Raji (cell line): ENCODE measurements around the gene THSD7A.

Source experiments
- POLR2A ChIP-seq: IDR thresholded peaks from 2 replicates; pipeline ENCODE4 v1.6.1; 2011; ENCODE audit warnings: low read depth, low read length, control low read depth; ENCODE audit not compliant: insufficient read depth

Gene THSD7A

DNA sequence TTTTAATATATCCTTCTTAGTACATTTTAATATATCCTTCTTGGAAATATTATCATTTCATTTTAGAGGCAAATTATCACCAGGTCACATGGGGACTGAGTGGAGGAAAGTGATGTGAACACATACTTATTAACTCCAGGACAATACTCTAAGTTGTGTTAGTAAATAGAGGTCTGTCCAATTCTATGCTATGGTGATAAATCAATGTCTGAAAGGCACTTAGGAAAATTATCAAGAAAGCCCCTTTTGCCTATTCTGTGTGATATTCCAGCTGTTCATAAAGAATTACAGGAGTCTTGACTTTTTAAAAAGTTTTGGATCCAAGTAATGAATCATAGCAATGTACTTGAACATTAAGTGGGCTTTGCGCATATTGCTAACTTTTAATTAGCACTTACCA lies 88.5 kb downstream of the THSD7A start:
- TF ChIP-seq POLR2A, result no peak

DNA sequence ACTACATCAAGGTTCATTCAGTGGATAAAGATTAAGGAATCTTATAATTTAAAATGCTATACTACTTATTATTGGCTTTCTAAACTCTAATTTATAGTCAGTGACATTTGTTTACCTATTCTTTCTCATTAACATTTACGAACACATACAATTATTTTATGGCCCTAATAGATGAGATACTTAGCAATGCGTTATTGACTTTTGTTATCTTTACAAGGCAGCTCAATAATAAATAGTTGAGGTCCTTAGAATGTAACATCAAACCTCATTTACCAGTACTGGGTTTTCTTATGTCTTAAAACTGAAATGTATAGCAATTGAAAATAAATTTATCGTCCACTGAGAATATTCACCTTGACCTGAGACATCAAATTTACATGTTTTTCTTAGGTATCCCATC lies 89.0 kb downstream of the THSD7A start:
- TF ChIP-seq POLR2A, result no peak

DNA sequence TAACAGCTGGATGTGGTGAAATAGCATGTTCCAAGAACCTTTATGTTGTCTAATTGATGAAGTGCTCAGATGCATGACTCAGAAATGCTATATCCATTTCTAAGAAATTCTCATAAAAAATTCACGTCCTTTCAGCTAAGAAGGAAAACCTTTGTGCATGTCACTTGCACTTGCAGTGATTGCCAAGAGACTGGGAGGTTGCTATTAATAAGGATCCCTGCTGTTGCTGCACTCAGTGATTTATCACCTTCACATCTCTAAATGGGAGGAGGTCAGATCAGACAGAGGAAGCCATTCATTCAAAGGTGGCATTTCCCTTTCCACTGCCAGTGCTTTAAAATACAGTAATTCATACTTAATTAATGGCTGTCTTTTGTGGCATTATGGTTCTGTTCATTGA lies 89.5 kb downstream of the THSD7A start:
- TF ChIP-seq POLR2A, result no peak

DNA sequence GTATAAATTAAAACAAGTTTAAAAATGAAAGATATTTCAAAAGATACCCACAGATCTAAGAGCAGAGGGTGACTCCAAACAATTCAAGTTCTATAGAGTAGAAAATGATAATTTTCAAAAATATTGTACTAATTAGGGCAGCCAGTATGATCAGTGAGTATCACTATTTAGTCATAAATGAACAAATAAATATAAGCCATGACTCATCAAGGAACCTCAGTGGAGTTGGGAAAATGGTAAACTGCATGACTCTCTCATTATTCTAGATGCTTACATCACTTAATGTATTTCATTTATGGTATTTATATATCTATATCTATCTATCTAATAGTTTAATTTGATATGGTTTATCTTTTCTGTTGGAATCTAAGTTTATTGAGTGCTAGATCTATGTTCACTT lies 94.3 kb downstream of the THSD7A start:
- TF ChIP-seq POLR2A, result no peak

DNA sequence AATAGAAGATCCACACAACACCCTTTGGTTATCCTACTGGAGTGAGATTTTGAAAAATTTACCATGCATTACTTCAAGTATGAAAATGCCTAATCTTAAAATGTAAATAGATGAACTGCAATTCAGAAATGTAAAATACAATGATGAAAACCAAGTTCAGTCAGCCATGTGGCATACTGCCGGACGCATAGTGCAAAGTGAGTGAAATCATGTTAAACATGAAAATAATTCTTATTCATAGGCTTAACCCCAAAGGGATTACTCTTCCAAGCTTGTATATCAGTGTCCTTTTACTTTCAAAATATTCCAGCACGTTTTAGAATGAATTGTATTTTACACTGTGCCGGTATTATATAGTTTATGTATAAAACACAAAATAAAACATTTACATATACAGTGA lies 99.8 kb downstream of the THSD7A start:
- no peak for TF ChIP-seq POLR2A

DNA sequence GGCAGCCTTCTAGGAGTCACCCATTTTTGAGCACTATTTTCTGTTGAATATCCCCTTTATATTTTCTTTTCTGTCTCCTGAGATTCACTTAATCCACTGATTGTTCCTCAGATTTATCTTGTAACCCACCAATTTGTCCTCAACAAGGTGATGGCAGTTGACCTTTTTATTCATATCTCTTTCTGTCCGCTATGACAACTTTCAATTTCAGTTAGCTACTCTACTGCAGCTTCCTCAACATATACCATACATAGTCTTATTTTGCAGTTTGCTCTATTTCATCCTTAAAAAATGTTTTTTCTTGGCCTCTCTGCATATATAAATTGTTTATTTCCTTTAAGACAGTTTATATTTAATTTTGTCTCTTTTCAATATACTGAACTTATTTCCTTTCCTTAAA lies 101.3 kb downstream of the THSD7A start:
- no peak for TF ChIP-seq POLR2A

DNA sequence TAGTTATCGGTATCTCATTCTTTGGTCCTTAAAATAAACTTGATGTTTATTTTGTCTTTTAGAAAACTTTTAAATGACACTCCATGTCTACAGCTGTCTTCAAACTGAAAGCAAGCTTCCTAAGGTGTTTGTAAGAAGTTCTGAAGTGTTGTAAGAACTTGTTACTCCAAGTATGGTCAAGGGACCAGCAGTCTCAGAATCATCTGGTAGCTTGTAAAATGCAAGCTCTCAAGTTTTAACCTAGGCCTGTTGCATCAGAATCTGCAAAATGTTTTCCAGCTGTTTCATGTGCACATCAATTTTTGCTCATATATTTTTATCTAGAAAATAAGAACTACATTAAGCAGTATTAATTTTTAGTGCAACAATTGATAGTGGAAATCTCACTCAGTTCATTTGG lies 104.1 kb downstream of the THSD7A start:
- TF ChIP-seq POLR2A, result no peak

DNA sequence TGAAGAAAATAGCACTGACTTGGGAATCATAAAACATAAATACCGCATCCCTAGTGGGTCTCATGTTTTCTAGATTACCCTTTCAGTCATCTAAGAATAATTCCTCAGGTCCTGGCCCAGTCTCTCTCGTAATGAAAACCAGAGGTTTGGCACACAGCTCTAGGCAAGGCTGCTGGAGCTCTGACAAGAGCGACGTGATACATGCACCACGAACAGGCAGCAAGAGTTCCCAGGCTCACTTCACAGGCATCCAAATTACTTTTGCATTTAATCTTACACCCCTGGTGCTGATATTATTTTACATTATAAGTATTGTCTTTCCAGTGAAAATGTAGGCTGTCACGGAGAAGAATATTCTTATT lies 105.2 kb downstream of the THSD7A start:
- TF ChIP-seq POLR2A, result no peak

DNA sequence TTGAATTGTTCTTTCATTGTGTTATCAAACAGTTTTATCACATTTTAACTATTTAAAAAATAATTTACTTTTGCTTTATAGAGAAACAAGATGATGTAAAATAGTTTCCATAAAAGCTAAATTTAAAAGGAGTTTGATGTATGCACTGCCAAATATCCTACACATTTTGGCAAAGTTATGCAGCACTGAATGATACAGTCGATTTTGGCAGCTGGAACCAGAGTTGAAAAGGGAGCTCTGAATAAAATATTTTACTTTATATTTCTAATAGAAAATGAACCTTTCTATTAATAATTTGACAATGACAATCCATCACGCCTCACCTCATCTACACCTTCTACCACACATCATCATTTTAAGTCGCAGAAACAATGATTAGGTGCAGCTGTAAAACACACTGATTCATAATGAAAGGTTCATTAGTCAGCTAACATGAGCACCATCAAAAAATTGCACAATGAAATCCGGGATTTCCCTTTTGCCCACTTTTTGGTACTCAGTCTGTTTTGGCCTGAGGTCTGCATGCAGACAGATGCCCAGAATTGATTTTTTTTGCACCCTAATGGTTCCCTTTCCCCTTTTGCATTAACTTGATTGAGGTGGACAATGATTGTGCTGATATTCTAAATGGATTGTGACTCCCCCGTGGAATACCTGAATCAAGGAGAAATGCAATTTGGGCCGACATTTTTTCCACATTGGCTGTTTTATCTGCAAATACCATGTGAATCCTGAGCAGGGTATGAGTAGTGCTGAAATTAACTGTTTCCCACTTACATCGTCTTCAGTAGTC lies 105.8 kb downstream of the THSD7A start:
- no peak for TF ChIP-seq POLR2A

DNA sequence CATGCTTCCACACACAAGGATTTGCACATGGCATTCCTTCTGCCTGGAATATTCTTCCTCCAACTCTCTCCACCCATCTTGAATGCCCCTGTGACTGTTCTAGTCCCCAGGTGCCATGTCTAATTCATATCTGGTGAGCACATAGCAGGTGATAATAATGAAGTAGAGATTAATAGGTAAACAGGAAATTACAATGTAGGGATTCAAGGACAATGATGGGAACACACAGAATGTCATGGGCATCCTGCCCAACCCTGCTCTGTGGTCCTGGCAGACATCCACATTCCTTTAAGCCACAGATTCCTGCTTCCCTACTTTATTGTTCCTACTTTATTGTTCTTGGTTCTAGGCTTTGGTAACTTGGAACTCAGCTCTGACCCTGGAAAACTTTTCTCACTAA lies 115.8 kb downstream of the THSD7A start:
- no peak for TF ChIP-seq POLR2A

DNA sequence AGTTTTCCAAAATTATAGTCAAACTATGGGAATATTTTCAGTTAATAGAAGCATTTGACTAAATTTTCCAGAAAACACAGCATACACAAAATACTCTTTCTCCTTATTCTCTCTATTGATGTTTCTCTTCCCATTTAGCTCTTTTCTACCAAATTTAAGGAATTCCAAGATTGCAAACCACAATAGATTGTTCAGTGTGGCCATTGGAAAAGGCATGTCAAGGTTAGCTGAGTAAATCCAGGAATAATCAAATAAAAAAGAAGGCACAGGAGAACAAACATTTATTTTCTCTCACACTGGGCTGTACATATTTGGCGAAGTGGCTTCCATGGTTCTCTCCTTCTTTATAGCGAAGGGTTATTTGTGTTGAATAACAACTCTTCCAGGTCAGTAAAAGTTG lies 117.3 kb downstream of the THSD7A start:
- no peak for TF ChIP-seq POLR2A

DNA sequence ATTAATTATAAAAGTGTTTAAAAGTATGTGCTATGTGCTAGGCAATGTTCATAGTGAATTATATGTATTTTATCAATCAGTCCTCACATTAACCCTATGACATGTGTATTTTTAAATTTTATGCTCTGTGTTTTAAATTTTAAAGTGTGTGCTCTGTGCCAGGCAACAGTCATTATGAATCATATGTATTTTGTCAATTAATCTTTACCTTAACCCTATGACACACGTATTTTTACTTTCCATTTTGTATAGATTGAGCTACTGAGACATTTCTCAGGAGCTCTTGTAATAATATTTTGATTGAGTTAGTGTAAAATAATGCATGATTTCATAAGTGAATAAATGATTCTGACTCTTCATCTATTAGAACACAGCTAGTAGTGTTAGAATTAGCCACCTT lies 117.8 kb downstream of the THSD7A start:
- TF ChIP-seq POLR2A, result no peak

DNA sequence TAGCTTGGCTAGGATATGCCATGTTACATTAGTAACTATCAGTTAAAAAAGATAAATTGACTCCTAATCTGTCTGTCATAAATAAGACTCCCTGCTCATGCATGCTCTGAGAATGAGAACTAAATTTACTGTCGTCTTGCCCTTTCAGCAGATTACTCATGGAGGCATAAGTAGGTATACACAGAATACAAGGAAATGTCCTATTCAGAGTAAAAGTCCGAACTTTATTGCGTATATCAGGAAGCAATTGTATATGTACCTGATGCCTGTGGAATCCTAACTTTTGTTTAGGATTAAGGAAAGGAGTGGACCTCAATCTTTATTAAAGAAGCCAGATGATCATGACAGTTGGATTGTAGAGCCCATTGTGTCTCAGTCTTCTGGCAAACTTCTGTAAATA lies 118.6 kb downstream of the THSD7A start:
- TF ChIP-seq POLR2A, result no peak

DNA sequence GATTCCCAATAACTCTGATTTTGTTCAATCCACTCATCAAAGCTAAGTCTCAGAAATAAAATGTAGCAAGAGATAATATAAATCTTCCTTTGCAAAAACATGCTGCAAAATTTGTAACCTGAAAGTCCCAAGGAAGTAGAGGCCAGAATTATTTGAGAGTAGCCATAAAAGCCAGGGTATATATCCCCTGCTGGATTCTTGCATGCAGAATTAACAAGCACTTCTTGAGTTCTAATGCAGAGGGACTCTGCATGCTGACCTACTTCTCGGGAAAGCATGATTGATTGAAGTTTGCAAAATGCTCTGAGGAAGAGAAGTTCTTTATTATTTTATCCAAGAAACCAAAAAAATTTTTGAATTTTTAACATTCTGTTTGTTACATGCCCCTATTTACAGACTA lies 121.6 kb downstream of the THSD7A start:
- no peak for TF ChIP-seq POLR2A

DNA sequence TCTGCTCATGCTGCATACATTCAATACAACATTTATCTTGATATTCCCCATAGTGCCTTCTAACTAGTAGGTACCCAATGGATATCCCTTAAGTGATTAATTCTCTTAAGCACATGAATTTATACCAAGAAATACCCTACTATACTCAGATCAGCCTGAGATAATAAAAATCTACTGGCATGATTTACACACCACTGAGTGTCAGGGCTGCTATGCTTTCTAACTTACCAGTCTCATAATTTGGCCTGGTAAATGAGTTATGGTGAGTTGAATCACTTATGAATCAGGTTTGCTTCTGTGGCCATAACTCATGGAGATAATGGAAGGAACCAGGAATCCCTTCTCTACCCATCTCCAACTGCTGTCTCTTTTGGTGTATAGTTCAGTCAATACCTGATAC lies 122.8 kb downstream of the THSD7A start:
- TF ChIP-seq POLR2A, result no peak

DNA sequence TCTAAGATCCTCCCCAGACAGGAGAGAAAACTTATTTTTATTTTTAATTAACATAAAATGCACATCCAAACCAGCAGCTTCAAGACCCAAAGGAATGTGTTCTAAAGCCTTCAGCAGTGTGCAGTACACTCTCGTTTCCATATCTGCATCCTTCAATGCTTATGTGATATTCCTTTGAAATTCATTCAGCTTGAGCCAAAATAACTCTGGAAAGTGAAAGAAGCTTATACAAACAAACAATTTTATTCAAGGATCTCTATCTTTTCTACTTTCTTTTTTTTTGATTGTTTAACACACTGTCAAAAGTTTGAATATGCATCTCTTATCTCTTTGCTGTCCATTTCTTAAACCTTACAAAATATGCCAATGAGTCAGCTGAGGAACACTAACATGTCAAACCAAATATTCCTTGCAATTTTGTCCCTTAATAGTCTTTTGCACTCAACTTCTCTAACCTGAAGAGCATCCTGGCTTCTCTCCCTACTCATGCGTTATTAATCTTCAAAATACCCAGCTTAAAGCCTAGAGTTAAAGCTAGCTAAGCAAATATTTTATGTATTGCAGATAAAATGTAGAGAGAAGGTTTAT lies 124.3 kb downstream of the THSD7A start:
- TF ChIP-seq POLR2A, result no peak

DNA sequence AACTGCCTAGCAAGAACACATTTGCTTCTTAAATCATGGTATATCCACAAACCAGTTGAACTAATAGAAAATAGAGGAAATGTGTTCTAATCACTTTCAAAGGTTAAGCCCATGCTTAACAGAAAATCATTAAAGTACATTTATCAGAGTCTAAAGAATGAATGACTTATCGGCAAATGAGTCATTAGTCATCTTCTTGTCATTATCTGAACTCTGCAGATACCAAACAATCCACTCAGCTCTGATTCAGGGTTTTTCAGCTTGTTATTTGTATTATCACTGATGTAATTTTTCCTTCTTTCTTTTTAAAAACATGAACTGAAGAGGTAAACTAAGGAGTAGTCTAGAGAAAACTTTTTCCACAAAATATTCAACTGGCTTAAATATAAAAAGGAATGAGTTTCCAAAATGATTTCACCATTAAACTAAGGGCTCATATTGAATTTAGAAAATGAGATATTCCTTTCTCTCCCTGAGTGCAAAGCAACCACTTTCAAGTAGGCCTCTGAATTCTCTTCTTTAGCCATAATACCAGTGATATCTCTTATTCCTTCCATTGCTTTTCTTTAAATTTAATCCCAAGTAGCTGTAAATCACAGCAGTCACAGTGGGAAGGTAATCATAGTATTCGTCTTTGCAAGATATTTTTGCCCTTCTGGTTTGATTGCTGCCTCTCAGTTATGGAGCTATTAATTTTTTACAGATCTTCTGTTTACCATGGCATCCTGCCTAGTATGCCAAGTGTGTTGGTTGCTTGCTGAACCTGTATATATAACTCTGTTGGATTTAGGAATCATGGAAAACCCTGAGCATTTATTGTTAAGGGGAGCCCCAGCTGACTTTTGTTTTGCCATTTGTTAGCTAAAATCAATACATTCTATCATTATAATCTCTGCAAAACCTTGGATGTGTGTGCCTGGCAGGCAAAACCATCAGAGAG lies 125.1 kb downstream of the THSD7A start:
- no peak for TF ChIP-seq POLR2A

DNA sequence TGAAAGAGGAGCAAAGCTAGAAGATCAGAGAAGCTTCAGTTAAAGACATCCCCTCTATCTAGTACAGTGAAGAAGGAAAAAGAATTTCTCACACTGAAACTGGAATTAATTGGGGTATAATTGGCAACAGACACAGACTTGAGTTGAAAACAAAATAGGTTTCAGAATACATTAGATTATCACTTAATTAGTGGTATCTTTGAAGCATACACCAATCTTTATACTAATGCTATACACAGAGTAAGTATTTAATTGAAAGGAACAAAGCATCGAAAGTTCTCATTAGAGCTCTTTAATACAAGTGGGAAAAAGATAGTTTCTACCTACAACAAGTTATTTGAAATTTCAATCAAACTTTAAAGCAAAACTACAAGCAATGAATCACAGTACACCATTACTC lies 128.2 kb downstream of the THSD7A start:
- TF ChIP-seq POLR2A, result no peak
